ENCODE measurements around the gene ADM5. TPM values are rescaled to one million over a fixed set of nuclear protein-coding genes. Genes with fewer than 3 reads are reported as not detected.

ADM5 gene
- total RNA-seq, 1 experiment from 2014 or later: 4.0 TPM

- Histone ChIP-seq H3K4me1 (ENCODE audit: low read length) (no peaks in the 10 kb centered on the region), H2AFZ (ENCODE audit: low read length) (no peak overlapping the region), H3K79me2 (ENCODE audit: low read length) (no peaks in the 10 kb centered on the region), H3K9me3 (ENCODE audit: low read length) (no peaks in the 10 kb centered on the region), H3K27ac (ENCODE audit: low read length) (no peak overlapping the region), H3K36me3 (ENCODE audit: insufficient read depth, low read length) (no peaks in the 10 kb centered on the region; the same call in 1 of the 2 replicates), H3K4me2 (ENCODE audit: low read depth, low read length, poor library complexity, severe bottlenecking) (no peak overlapping the region), H3K9ac (ENCODE audit: low read length) (no peak overlapping the region), H4K20me1 (ENCODE audit: insufficient read depth, low read depth, low read length) (no peaks in the 10 kb centered on the region), H3K4me3 (ENCODE audit: low read length) (no peak overlapping the region), H3K9me2 (replicated peaks; ENCODE audit: insufficient read depth, low read length) (no peaks in the 10 kb centered on the region), H3K27me3 (ENCODE audit: low read length) (no peaks in the 10 kb centered on the region)
- DNase-seq: peak; percentile 71
Measured at GRCh38 chr19:49692147-49692506, 2.7 kb downstream of the ADM5 start.

GRCh38 chr19:49696115-49696514, 6.7 kb downstream of the ADM5 start:
- Histone ChIP-seq H3K9me2 (replicated peaks; ENCODE audit: insufficient read depth, low read length) (no peaks in the 10 kb centered on the region), H3K4me2 (ENCODE audit: low read depth, low read length, poor library complexity, severe bottlenecking) (no peak overlapping the region), H3K36me3 (ENCODE audit: insufficient read depth, low read length) (no peaks in the 10 kb centered on the region), H3K4me1 (ENCODE audit: low read length) (no peaks in the 10 kb centered on the region), H3K79me2 (ENCODE audit: low read length) (no peaks in the 10 kb centered on the region), H4K20me1 (ENCODE audit: insufficient read depth, low read depth, low read length) (no peaks in the 10 kb centered on the region), H3K4me3 (ENCODE audit: low read length) (no peak overlapping the region), H3K27me3 (ENCODE audit: low read length) (no peaks in the 10 kb centered on the region), H2AFZ (ENCODE audit: low read length) (no peak overlapping the region), H3K27ac (ENCODE audit: low read length) (no peak overlapping the region), H3K9me3 (ENCODE audit: low read length) (no peaks in the 10 kb centered on the region), H3K9ac (ENCODE audit: low read length) (no peak overlapping the region)
- no peak for DNase-seq

GRCh38 chr19:49696865-49697264, 7.5 kb downstream of the ADM5 start:
- Histone ChIP-seq H3K27me3 (ENCODE audit: low read length) (no peaks in the 10 kb centered on the region), H3K9ac (ENCODE audit: low read length) (no peak overlapping the region), H3K9me2 (replicated peaks; ENCODE audit: insufficient read depth, low read length) (no peaks in the 10 kb centered on the region), H4K20me1 (ENCODE audit: insufficient read depth, low read depth, low read length) (no peaks in the 10 kb centered on the region), H2AFZ (ENCODE audit: low read length) (no peak overlapping the region), H3K4me3 (ENCODE audit: low read length) (no peak overlapping the region), H3K9me3 (ENCODE audit: low read length) (no peaks in the 10 kb centered on the region), H3K36me3 (ENCODE audit: insufficient read depth, low read length) (no peaks in the 10 kb centered on the region), H3K79me2 (ENCODE audit: low read length) (no peaks in the 10 kb centered on the region), H3K27ac (ENCODE audit: low read length) (no peak overlapping the region), H3K4me1 (ENCODE audit: low read length) (no peaks in the 10 kb centered on the region), H3K4me2 (ENCODE audit: low read depth, low read length, poor library complexity, severe bottlenecking) (no peak overlapping the region)
- DNase-seq: no peak

- no peaks in the 10 kb centered on the region for H3K27me3 ChIP-seq (ENCODE audit: low read length)
- H4K20me1 ChIP-seq (ENCODE audit: insufficient read depth, low read depth, low read length): no peaks in the 10 kb centered on the region
- DNase-seq: no peak
- H3K9ac ChIP-seq (ENCODE audit: low read length): no peak overlapping the region
- H3K4me2 ChIP-seq (ENCODE audit: low read depth, low read length, poor library complexity, severe bottlenecking): no peak overlapping the region
- H3K4me1 ChIP-seq (ENCODE audit: low read length): no peaks in the 10 kb centered on the region
- no peak overlapping the region for H3K27ac ChIP-seq (ENCODE audit: low read length)
- no peaks in the 10 kb centered on the region for H3K9me3 ChIP-seq (ENCODE audit: low read length)
- H3K36me3 ChIP-seq (ENCODE audit: insufficient read depth, low read length): no peaks in the 10 kb centered on the region
- H3K79me2 ChIP-seq (ENCODE audit: low read length): no peaks in the 10 kb centered on the region
- H3K4me3 ChIP-seq (ENCODE audit: low read length): no peak overlapping the region
- no peaks in the 10 kb centered on the region for H3K9me2 ChIP-seq (replicated peaks; ENCODE audit: insufficient read depth, low read length)
- H2AFZ ChIP-seq (ENCODE audit: low read length): no peak overlapping the region
Measured at GRCh38 chr19:49699364-49699763, 10.0 kb downstream of the ADM5 start.

GRCh38 chr19:49700563-49700962, 11.2 kb downstream of the ADM5 start:
- H3K27me3 ChIP-seq (ENCODE audit: low read length): no peaks in the 10 kb centered on the region
- no peak overlapping the region for H3K4me3 ChIP-seq (ENCODE audit: low read length)
- no peaks in the 10 kb centered on the region for H3K79me2 ChIP-seq (ENCODE audit: low read length)
- H4K20me1 ChIP-seq (ENCODE audit: insufficient read depth, low read depth, low read length): no peaks in the 10 kb centered on the region
- H3K9ac ChIP-seq (ENCODE audit: low read length): no peak overlapping the region
- H3K4me2 ChIP-seq (ENCODE audit: low read depth, low read length, poor library complexity, severe bottlenecking): no peak overlapping the region
- H2AFZ ChIP-seq (ENCODE audit: low read length): no peak overlapping the region
- no peak overlapping the region for H3K27ac ChIP-seq (ENCODE audit: low read length)
- no peaks in the 10 kb centered on the region for H3K36me3 ChIP-seq (ENCODE audit: insufficient read depth, low read length)
- no peaks in the 10 kb centered on the region for H3K9me2 ChIP-seq (replicated peaks; ENCODE audit: insufficient read depth, low read length)
- H3K9me3 ChIP-seq (ENCODE audit: low read length): no peaks in the 10 kb centered on the region
- DNase-seq: no peak
- H3K4me1 ChIP-seq (ENCODE audit: low read length): no peaks in the 10 kb centered on the region

- Histone ChIP-seq H3K79me2 (ENCODE audit: low read length) (no peaks in the 10 kb centered on the region), H2AFZ (ENCODE audit: low read length) (no peak overlapping the region), H3K9me3 (ENCODE audit: low read length) (no peaks in the 10 kb centered on the region), H3K36me3 (ENCODE audit: insufficient read depth, low read length) (no peaks in the 10 kb centered on the region), H3K27me3 (ENCODE audit: low read length) (no peaks in the 10 kb centered on the region), H4K20me1 (ENCODE audit: insufficient read depth, low read depth, low read length) (no peaks in the 10 kb centered on the region), H3K4me1 (ENCODE audit: low read length) (no peaks in the 10 kb centered on the region), H3K9ac (ENCODE audit: low read length) (no peak overlapping the region), H3K27ac (ENCODE audit: low read length) (no peak overlapping the region), H3K4me3 (ENCODE audit: low read length) (no peak overlapping the region), H3K9me2 (replicated peaks; ENCODE audit: insufficient read depth, low read length) (no peaks in the 10 kb centered on the region), H3K4me2 (ENCODE audit: low read depth, low read length, poor library complexity, severe bottlenecking) (no peak overlapping the region)
- DNase-seq: peak; percentile 53
Measured at GRCh38 chr19:49701271-49701786, 11.9 kb downstream of the ADM5 start.

GRCh38 chr19:49704888-49705642, 15.7 kb downstream of the ADM5 start:
- H3K27me3 ChIP-seq (ENCODE audit: low read length): no peaks in the 10 kb centered on the region
- no peaks in the 10 kb centered on the region for H3K4me1 ChIP-seq (ENCODE audit: low read length)
- no peaks in the 10 kb centered on the region for H4K20me1 ChIP-seq (ENCODE audit: insufficient read depth, low read depth, low read length)
- no peaks in the 10 kb centered on the region for H3K9me3 ChIP-seq (ENCODE audit: low read length)
- no peaks in the 10 kb centered on the region for H3K9me2 ChIP-seq (replicated peaks; ENCODE audit: insufficient read depth, low read length)
- no peak overlapping the region for H3K4me2 ChIP-seq (ENCODE audit: low read depth, low read length, poor library complexity, severe bottlenecking)
- no peaks in the 10 kb centered on the region for H3K36me3 ChIP-seq (ENCODE audit: insufficient read depth, low read length)
- H3K9ac ChIP-seq (ENCODE audit: low read length): no peak overlapping the region
- no peaks in the 10 kb centered on the region for H3K79me2 ChIP-seq (ENCODE audit: low read length)
- no peak overlapping the region for H3K27ac ChIP-seq (ENCODE audit: low read length)
- H2AFZ ChIP-seq (ENCODE audit: low read length): no peak overlapping the region
- DNase-seq: no peak
- no peak overlapping the region for H3K4me3 ChIP-seq (ENCODE audit: low read length)

- Histone ChIP-seq H2AFZ (ENCODE audit: low read length) (no peak overlapping the region), H3K36me3 (ENCODE audit: insufficient read depth, low read length) (no peaks in the 10 kb centered on the region), H3K4me3 (ENCODE audit: low read length) (no peak overlapping the region), H3K9ac (ENCODE audit: low read length) (no peak overlapping the region), H3K9me3 (ENCODE audit: low read length) (no peaks in the 10 kb centered on the region), H3K9me2 (replicated peaks; ENCODE audit: insufficient read depth, low read length) (no peaks in the 10 kb centered on the region), H4K20me1 (ENCODE audit: insufficient read depth, low read depth, low read length) (no peaks in the 10 kb centered on the region), H3K79me2 (ENCODE audit: low read length) (no peaks in the 10 kb centered on the region), H3K4me1 (ENCODE audit: low read length) (no peaks in the 10 kb centered on the region), H3K4me2 (ENCODE audit: low read depth, low read length, poor library complexity, severe bottlenecking) (no peak overlapping the region), H3K27me3 (ENCODE audit: low read length) (no peaks in the 10 kb centered on the region), H3K27ac (ENCODE audit: low read length) (no peak overlapping the region)
- DNase-seq: no peak
Measured at GRCh38 chr19:49705919-49706318, 16.5 kb downstream of the ADM5 start.
